ENCODE data around the gene ANO10.
"Not testable (repeated sequence)": the region's sequence is repeated elsewhere in the genome, so short reads cannot be mapped to it uniquely, and the experiment has no call there.

The ANO10 gene

DNA sequence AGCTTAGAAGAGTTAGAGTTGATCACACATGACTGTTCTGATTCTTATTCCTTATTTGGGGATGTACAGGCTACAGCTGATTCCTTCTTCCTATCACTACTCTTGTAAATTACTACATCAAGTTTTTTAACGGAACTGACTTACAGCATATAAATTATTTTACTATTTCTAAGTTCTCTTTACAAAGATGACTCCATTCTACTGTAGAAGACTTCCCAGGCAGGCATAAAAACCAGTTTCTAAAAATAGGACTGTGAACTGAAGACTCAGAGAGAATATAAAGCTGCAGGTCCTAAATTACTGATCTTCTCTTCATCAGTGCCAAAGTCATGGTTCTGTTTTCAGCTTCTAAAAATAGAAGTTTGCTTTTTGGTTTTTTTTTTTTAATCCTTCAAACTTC is 38.9 kb downstream of the ANO10 start:
- ChIA-PET CTCF (interaction anchor here (1.1 kb wide), 1 partner anchor 186 kb away, joined by 3 read pairs; no protein-coding TSS in a partner anchor), POLR2A (no interaction called here)
- TF ChIP-seq CTCF (IDR thresholded peaks at IDR 0.05; ENCODE audit: insufficient read depth, low read length, missing control alignments): no peak
- peak; percentile 1 for DNase-seq (ENCODE audit: low read depth, low spot score)
- no peak overlapping the region for H3K4me3 ChIP-seq (ENCODE audit: low read depth, low read length)

DNA sequence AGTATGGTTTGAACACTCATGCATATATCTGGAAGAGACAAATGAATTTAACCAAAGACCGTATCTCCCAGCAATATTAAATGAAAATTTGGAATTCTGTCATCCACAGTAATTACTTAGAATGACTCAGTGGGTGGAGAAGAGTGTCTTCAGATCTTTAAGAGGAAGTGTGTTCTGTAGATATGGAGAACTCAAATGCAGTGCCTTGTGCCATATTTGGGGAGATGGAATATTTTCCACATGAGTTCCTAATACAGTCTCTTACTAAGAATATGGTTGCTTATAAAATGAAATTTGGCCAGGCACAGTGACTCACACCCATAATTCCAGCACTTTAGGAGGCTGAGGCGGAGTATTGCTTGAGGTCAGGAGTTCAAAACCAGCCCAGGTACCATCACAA is 40.5 kb downstream of the ANO10 start:
- DNase-seq (ENCODE audit: low read depth, low spot score): peak; percentile 7
- TF ChIP-seq CTCF (IDR thresholded peaks at IDR 0.05; ENCODE audit: insufficient read depth, low read length, missing control alignments): no peak

GRCh38 chr3:43580181-43580580 is 41.6 kb downstream of the ANO10 start:
- TF ChIP-seq CTCF (IDR thresholded peaks at IDR 0.05; ENCODE audit: insufficient read depth, low read length, missing control alignments): no peak
- ChIA-PET CTCF (no interaction called here), POLR2A (interaction anchor here (0.6 kb wide), 1 partner anchor 288 kb away, joined by 4 read pairs; no protein-coding TSS in a partner anchor)
- H3K4me3 ChIP-seq (ENCODE audit: low read depth, low read length): no peak overlapping the region
- no peak for DNase-seq (ENCODE audit: low read depth, low spot score)

More for the DNA sequence above, 40.5 kb downstream of the ANO10 start:
- no peak overlapping the region for H3K4me3 ChIP-seq (ENCODE audit: low read depth, low read length)
- ChIA-PET POLR2A (no interaction called here), CTCF (interaction anchor here (0.8 to 1.1 kb wide), 2 partner anchors 37 to 616 kb away, joined by 3 read pairs; no protein-coding TSS in a partner anchor)

- no peak for DNase-seq (ENCODE audit: low read depth, low spot score)
- no peak for TF ChIP-seq CTCF (IDR thresholded peaks at IDR 0.05; ENCODE audit: insufficient read depth, low read length, missing control alignments)
- POLR2A ChIA-PET: interaction anchor here (0.7 kb wide), 1 partner anchor 519 kb away, joined by 3 read pairs; no protein-coding TSS in a partner anchor
- H3K4me3 ChIP-seq (ENCODE audit: low read depth, low read length): no peak overlapping the region
- CTCF ChIA-PET: no interaction called here
These were observed 48.2 kb downstream of the ANO10 start for GRCh38 chr3:43573576-43573975.

DNA sequence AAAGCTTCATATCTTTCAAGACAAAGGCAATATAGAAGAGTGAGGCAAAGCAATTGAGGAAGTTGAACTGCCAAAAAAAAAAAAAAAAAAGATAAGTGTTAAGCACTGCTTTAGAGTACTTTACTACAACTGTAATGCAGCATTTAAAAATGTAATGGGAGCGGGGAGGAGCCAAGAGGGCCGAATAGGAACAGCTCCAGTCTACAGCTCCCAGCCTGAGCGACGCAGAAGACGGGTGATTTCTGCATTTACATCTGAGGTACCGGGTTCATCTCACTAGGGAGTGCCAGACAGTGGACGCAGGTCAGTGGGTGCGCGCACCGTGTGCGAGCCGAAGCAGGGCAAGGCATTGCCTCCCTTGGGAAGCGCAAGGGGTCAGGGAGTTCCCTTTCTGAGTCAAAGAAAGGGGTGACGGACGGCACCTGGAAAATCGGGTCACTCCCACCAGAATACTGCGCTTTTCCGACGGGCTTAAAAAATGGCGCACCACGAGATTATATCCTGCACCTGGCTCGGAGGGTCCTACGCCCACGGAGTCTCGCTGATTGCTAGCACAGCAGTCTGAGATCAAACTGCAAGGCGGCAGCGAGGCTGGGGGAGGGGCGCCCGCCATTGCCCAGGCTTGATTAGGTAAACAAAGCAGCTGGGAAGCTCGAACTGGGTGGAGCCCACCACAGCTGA is 56.0 kb downstream of the ANO10 start:
- H3K4me3 ChIP-seq (ENCODE audit: low read depth, low read length); DNase-seq (ENCODE audit: low read depth, low spot score); POLR2A ChIA-PET: not testable (repeated sequence)
- CTCF ChIA-PET: interaction anchor here (1.0 to 1.5 kb wide), 2 partner anchors 13 to 203 kb away, joined by 3 read pairs; no protein-coding TSS in a partner anchor

DNA sequence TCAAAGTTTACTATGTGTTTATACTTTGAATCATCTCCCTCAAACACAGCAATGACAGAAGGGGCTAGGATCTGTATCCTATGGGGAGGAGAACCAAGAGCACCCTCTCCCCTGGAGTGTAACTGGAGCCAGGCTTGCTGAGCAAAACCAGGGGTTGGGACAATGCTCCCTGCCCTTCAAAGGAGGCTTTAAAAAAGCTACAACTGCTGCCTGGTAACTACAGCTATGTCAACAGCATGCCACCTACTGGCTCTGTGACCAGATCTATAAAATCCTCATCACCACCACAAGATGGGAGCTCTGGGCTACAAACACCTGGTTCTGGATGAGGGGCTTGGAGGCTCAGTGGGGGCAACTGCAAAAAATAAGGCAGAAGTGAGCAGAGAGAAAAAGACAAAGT is 61.9 kb downstream of the ANO10 start:
- POLR2A ChIA-PET: no interaction called here
- DNase-seq (ENCODE audit: low read depth, low spot score): no peak
- CTCF ChIA-PET: no interaction called here
- no peak for TF ChIP-seq CTCF (IDR thresholded peaks at IDR 0.05; ENCODE audit: insufficient read depth, low read length, missing control alignments)
- no peak overlapping the region for H3K4me3 ChIP-seq (ENCODE audit: low read depth, low read length)

- CTCF ChIA-PET: interaction anchor here (1.0 kb wide), 1 partner anchor 14 kb away, joined by 3 read pairs; no protein-coding TSS in a partner anchor
- no peak for DNase-seq (ENCODE audit: low read depth, low spot score)
- H3K4me3 ChIP-seq (ENCODE audit: low read depth, low read length): no peak overlapping the region
- no peak for TF ChIP-seq CTCF (IDR thresholded peaks at IDR 0.05; ENCODE audit: insufficient read depth, low read length, missing control alignments)
- POLR2A ChIA-PET: no interaction called here
These were observed 63.6 kb downstream of the ANO10 start for GRCh38 chr3:43558171-43558570.

Data from AG04449 (cell line).